Lung (tissue), 12 donors: ENCODE results near the gene MAPK8IP2. TPM values are rescaled to one million over a fixed set of nuclear protein-coding genes. Genes with fewer than 3 reads are reported as not detected.
A peak's percentile ranks its signal among the peaks of the same experiment; 100 is the strongest.

Experiments
- ATAC-seq: fragments of 200-7000 bp; cut with Tn5 transposase; one replicate; pipeline ENCODE4 v1.9.1; 2020; ENCODE audit warnings: moderate number of reproducible peaks; ENCODE audit not compliant: insufficient read depth, low FRiP score
- DNase-seq, 3 donors: peaks; one replicate each; pipeline ENCODE4 v3.0.0-alpha.2; 2013 to 2017
- H3K27ac ChIP-seq, 2 donors: one replicate each; pipeline ENCODE4 v1.5.1; 2013; ENCODE audit warnings: mild to moderate bottlenecking in 2 of 2, moderate library complexity in 2 of 2, control low read depth in 1 of 2, inconsistent platforms in 1 of 2, low read depth in 1 of 2, low read length in 1 of 2
- H3K27me3 ChIP-seq, 3 donors: one replicate each; pipeline ENCODE4 v1.5.1; 2013; ENCODE audit warnings: low read length in 2 of 3; ENCODE audit not compliant: control insufficient read depth in 3 of 3, insufficient read depth in 3 of 3
- H3K36me3 ChIP-seq, 4 donors: one replicate each; pipeline ENCODE4 v1.5.1; 2013; ENCODE audit warnings: low read length in 4 of 4, mild to moderate bottlenecking in 1 of 4, moderate library complexity in 1 of 4; ENCODE audit not compliant: control insufficient read depth in 4 of 4, insufficient read depth in 4 of 4
- H3K4me1 ChIP-seq, 5 donors: one replicate each; pipeline ENCODE4 v1.5.1; 2013; ENCODE audit warnings: low read length in 5 of 5, mild to moderate bottlenecking in 2 of 5, moderate library complexity in 1 of 5; ENCODE audit not compliant: control insufficient read depth in 5 of 5, insufficient read depth in 5 of 5
- H3K4me3 ChIP-seq: one replicate; pipeline ENCODE4 v1.5.1; 2013; ENCODE audit warnings: mild to moderate bottlenecking, control low read depth, moderate library complexity
- H3K9ac ChIP-seq, 2 donors: one replicate each; pipeline ENCODE4 v1.5.1; 2013; ENCODE audit warnings: low read length in 2 of 2, control low read depth in 1 of 2; ENCODE audit not compliant: insufficient read depth in 1 of 2
- H3K9me3 ChIP-seq, 4 donors: one replicate each; pipeline ENCODE4 v1.5.1; 2013; ENCODE audit warnings: low read length in 3 of 4, mild to moderate bottlenecking in 1 of 4, moderate library complexity in 1 of 4; ENCODE audit not compliant: control insufficient read depth in 4 of 4, insufficient read depth in 3 of 4
- CTCF ChIP-seq: IDR thresholded peaks from 2 replicates; pipeline ENCODE4 v1.5.1; 2012; ENCODE audit warnings: mild to moderate bottlenecking; ENCODE audit errors: control extremely low read depth, extremely low read depth
- WGBS, 2 donors: extraction: QIAGEN DNeasy Blood & Tissue Kit; methylation state at CpG; one replicate each; pipeline ENCODE4 v1.1.7; 2013; 5-methylcytosine and 5-hydroxymethylcytosine counted together
- polyA plus RNA-seq, 2 donors: library from polyadenylated mRNA; stranded (reverse); fragments of 200-250 nt; gene quantifications; one replicate each; pipeline ENCODE4 v1.2.1, GENCODE V29; 2013
- total RNA-seq, 2 donors: library from RNA; depleted of rRNA in 1 of 2; stranded (reverse); fragments of >200 nt in 1 of 2; gene quantifications; one replicate each; pipeline ENCODE4 v1.2.1, GENCODE V29; 2014 to 2021
- donor health status: control.
- donor health status: control.
- donor health status: Bipolar disorder and iron deficiency.
- donor health status: healthy.
- donor health status: DM: yes; HTN: yes; CAD: no.

Gene MAPK8IP2
- total and polyA plus RNA-seq, 4 donors = 0.91 to 2.7 (median 1.1) TPM

DNA sequence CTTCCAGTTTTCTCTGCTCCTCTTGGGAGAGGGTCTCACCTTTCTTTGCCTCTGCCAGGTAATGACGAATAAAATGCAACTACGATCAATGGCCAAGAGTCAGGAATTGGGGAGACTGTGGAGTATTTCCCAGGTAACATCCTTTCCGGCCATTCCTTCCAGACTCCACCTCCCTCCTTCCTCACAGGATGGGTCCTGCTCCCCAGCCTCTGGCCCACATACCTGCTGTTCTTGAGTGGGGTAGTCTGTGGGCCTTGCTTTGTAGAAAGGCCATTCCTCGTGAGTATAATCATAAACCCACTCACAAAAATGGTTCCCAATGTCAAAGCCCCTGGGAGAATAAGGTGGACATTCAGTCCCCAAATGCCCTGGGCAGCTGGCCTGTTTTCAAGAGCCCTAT, 20.8 kb upstream of the MAPK8IP2 start:
- Histone ChIP-seq H3K9me3 (no peaks in the 10 kb centered on the region), H3K4me3 (no peak overlapping the region), H3K27ac (no peak overlapping the region), H3K9ac (no peak overlapping the region), H3K36me3 (peaks cover 0 to 7% (median 0%) of the 10 kb centered on the region in 4 donors), H3K4me1 (peaks cover 2 to 23% (median 5%) of the 10 kb centered on the region in 5 donors), H3K27me3 (peaks cover 0 to 11% (median 2%) of the 10 kb centered on the region in 3 donors)
- DNase-seq = no peak
- no peak for ATAC-seq
- no peak for TF ChIP-seq CTCF
- WGBS, 2 donors = 95 to 98% methylated on average over 4 of the region's 4 CpGs

DNA sequence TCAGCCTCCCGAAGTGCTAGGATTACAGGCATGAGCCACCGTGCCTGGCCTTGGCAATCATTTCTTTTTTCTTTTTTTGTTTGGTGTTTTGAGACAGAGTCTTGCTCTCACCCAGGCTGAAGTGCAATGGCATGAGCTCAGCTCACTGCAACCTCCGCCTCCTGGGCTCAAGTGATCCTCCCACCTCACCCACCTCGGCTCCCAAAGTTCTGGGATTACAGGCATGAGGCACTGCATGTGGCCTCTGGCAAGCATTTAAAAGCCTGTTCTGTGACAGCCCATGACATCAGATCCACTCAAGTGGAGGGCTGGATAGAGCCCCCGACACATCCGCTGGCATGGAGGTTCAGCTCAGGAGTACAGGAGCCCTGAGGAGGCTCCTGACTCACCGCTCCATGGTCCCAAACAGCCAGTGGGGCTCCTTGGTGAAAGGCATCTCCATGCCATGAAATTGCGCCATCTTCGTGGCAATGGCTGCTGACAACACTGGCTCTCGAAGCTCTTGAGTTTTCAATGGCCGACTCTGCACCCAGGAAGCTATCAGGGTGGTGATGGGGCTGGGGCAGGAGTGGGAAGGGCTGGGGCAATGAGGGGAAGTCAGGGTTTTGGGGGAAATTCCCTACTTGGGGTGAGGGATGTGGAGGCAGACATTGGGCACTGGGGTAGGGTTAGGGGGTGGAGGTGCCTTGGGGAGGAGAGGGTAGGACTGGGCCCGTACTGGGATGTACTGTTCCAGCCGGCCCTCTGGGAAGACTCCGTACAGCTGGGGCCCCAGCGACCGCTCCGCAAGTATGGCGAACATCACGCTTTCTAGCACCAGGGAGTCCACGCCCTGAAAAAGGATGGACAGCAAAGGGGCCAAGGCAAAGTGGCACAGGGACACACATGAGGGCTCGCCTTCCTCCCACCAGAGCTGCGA, 19.3 kb upstream of the MAPK8IP2 start:
- no peak for DNase-seq
- Histone ChIP-seq H3K4me3 (peak overlapping the region; percentile 65), H3K9me3 (no peaks in the 10 kb centered on the region), H3K27ac (peak overlapping the region in 1 of 2 donors; percentile 99), H3K9ac (peak overlapping the region in 1 of 2 donors; percentile 68), H3K4me1 (peaks cover 2 to 23% (median 5%) of the 10 kb centered on the region in 5 donors), H3K27me3 (peaks cover 0 to 11% (median 2%) of the 10 kb centered on the region in 3 donors), H3K36me3 (peaks cover 0 to 7% (median 0%) of the 10 kb centered on the region in 4 donors)
- WGBS, 2 donors = 91% methylated on average over 22 of the region's 22 CpGs
- no peak for TF ChIP-seq CTCF
- ATAC-seq = no peak

DNA sequence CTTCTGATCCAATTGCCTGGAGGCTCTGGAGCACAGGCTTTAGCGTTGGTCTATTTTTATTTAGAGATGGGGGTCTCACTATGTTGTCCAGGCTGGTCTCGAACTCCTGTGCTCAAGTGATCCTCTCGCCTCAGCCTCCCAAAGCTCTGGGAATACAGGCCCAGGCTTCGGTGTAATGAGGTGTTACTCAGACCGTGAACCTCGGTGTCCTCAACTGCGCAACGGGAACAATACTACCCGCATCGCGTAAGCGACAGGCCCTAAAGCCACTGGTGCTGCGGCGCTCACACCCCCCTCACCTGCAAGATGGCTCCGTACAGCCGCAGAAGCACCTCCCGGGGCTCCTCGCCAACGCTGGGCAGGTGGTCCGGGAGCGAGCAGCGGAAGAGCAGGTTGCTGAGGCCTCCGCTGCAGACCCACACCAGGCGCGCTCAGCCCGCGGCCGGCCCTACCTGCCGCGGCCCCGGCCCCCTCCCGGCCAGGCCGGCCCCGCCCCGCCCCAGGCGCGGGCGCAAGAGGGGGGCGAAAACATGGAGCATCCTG, 18.6 kb upstream of the MAPK8IP2 start:
- Histone ChIP-seq H3K4me3 (peak overlapping the region; percentile 65), H3K27me3 (peaks cover 0 to 9% (median 2%) of the 10 kb centered on the region in 3 donors), H3K4me1 (peaks cover 2 to 23% (median 5%) of the 10 kb centered on the region in 5 donors), H3K9me3 (no peaks in the 10 kb centered on the region), H3K9ac (peak overlapping the region in 1 of 2 donors; percentile 68), H3K27ac (peak overlapping the region; percentile 98 to 99), H3K36me3 (peaks cover 0 to 7% (median 0%) of the 10 kb centered on the region in 4 donors)
- TF ChIP-seq CTCF = no peak
- WGBS, 2 donors = 6 to 8% methylated on average over 31 to 39 of the region's 39 CpGs
- ATAC-seq (no peak), DNase-seq (peak in 2 of 3 donors; percentile 12 to 27)
